C4-2B (cell line): ENCODE data around the gene SUMF2.

Experiments
- CTCF ChIP-seq: fragments of 450-650 bp; conservative IDR thresholded peaks from 2 replicates; pipeline ENCODE4 v1.5.1; 2017; ENCODE audit warnings: mild to moderate bottlenecking
- ZFX ChIP-seq: fragments of 450-650 bp; IDR thresholded peaks from 2 replicates; pipeline ENCODE4 v1.6.1; 2017

GRCh38 chr7:56053379-56053778, 10.7 kb upstream of the SUMF2 start:
- TF ChIP-seq CTCF (no peak), ZFX (no peak)
